ENCODE measurements around the gene PIK3AP1. TPM values are rescaled to one million over a fixed set of nuclear protein-coding genes. Genes with fewer than 3 reads are reported as not detected.

The PIK3AP1 gene
- total and polyA plus RNA-seq, 7 donors, result 6.1 to 22.0 (median 10.0) TPM

DNA sequence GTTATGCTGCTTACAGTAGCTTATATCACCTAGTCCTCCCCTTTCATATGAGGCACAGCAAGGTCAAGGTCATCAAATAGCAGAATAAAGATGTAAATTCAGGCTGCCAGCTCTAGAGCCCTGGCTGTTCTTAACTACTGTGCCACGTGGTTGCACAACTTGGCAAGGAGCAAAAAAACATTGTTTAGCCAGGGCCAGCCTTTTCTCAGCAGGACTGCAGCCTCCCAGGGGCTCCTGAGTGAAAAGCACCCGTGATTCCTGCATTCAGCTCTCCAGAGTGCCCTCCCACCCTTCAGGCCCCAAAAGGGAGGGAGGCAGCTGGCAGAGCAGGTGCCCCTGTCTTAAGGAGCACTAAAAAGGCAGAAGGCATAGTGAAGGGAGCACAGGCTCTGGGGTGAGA, 101.7 kb downstream of the PIK3AP1 start:
- intact Hi-C loops (cut with DNase I), result loop anchor here (2.0 kb wide), 1 partner anchor 32 kb away; the partner anchor contains the start of gene TM9SF3
- Histone ChIP-seq H3K4me3 (no peak overlapping the region), H3K27me3 (no peaks in the 10 kb centered on the region), H3K4me1 (peaks cover 0 to 28% (median 21%) of the 10 kb centered on the region in 4 donors), H3K27ac (peak overlapping the region in 3 of 4 donors; percentile 66 to 73 (median 67)), H3K36me3 (no peaks in the 10 kb centered on the region), H3K9me3 (no peaks in the 10 kb centered on the region)
- DNase-seq, result peak; percentile 75
- TF ChIP-seq, protein P1, sequence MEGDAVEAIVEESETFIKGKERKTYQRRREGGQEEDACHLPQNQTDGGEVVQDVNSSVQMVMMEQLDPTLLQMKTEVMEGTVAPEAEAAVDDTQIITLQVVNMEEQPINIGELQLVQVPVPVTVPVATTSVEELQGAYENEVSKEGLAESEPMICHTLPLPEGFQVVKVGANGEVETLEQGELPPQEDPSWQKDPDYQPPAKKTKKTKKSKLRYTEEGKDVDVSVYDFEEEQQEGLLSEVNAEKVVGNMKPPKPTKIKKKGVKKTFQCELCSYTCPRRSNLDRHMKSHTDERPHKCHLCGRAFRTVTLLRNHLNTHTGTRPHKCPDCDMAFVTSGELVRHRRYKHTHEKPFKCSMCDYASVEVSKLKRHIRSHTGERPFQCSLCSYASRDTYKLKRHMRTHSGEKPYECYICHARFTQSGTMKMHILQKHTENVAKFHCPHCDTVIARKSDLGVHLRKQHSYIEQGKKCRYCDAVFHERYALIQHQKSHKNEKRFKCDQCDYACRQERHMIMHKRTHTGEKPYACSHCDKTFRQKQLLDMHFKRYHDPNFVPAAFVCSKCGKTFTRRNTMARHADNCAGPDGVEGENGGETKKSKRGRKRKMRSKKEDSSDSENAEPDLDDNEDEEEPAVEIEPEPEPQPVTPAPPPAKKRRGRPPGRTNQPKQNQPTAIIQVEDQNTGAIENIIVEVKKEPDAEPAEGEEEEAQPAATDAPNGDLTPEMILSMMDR (IDR thresholded peaks at IDR 0.05), result no peak
- peak in 1 of 4 donors; percentile 13 for TF ChIP-seq POLR2AphosphoS5 (IDR thresholded peaks at IDR 0.05)
- 12 to 51% methylated on average over 2 of the region's 2 CpGs for WGBS, 2 donors

DNA sequence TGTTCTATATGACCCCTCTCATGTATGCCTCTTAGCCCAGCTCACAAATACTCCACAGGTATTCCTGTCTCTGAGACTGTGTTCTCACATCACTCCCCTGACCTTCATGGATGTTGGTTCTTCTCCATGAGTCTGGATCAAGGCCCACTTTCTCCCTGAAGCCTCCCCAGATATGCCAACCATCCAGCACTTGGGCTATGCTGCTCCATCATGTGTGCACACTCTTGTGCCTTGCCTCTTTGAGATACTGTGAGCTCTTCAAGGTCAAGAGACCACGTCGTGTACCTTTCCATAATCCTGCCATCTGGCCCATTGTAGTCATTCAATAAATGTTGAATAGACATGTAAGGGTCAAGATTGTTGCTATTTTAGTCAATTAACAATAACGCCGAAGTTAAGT, 103.4 kb downstream of the PIK3AP1 start:
- no peaks in the 10 kb centered on the region for H3K36me3 ChIP-seq
- H3K4me3 ChIP-seq, result no peak overlapping the region
- H3K9me3 ChIP-seq, result no peaks in the 10 kb centered on the region
- intact Hi-C loops (cut with DNase I), result no loop called here
- peaks cover 0 to 28% (median 21%) of the 10 kb centered on the region in 4 donors for H3K4me1 ChIP-seq
- H3K27ac ChIP-seq, result no peak overlapping the region
- no peaks in the 10 kb centered on the region for H3K27me3 ChIP-seq
- 81 to 85% methylated on average over 4 of the region's 4 CpGs for WGBS, 2 donors
- TF ChIP-seq POLR2A (IDR thresholded peaks at IDR 0.05) (no peak), POLR2AphosphoS5 (IDR thresholded peaks at IDR 0.05) (no peak), EP300 (IDR thresholded peaks at IDR 0.05) (no peak)
- TF ChIP-seq, protein P1 (IDR thresholded peaks at IDR 0.05), result no peak
- DNase-seq, result no peak

DNA sequence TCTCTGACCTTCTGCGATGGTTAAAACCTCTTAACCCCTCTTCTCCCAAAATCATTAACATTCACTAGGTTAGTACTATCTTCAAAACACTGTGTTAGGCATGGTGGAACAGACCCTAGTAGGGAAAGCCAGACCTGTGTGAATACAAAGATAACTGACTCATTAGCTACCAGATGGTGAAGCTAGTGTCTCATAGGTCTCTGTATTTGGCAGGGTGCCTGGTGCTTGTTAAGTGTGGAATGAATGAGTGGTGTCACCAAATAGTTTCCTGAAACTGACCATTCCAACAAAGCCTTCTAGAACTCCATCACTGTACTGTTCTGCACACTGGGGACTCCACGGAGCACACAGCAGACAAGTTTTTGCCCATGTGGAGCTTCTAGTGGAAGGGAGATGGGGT, 105.8 kb downstream of the PIK3AP1 start:
- Histone ChIP-seq H3K27ac (no peak overlapping the region), H3K9me3 (no peaks in the 10 kb centered on the region), H3K27me3 (no peaks in the 10 kb centered on the region), H3K36me3 (no peaks in the 10 kb centered on the region), H3K4me3 (no peak overlapping the region), H3K4me1 (peaks cover 0 to 18% (median 11%) of the 10 kb centered on the region in 4 donors)
- TF ChIP-seq EP300 (IDR thresholded peaks at IDR 0.05), result no peak
- no peak for TF ChIP-seq POLR2AphosphoS5 (IDR thresholded peaks at IDR 0.05)
- TF ChIP-seq, protein P1 (IDR thresholded peaks at IDR 0.05), result no peak
- no peak for TF ChIP-seq POLR2A (IDR thresholded peaks at IDR 0.05)
- 85 to 88% methylated on average over 2 of the region's 2 CpGs for WGBS, 2 donors
- intact Hi-C loops (cut with DNase I), result no loop called here
- no peak for DNase-seq

DNA sequence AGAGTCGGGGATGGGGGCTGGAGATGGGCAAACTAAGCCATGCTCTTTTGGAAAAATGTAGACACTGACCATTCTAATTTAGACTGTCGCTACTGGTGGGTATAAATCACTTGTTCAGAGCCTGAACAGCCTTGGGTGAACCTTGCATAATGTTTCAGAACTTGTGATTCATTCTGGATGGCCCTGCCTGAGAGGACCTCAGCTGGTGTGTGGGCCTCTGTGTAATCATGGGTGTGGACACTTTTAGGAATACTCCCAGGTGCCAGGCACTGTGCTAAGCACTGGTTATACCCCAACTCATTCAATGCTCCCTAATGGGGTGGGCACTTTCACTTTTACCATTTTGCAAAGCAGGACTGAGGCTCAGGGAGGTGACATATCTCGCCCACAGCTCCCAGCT, 106.7 kb downstream of the PIK3AP1 start:
- Histone ChIP-seq H3K4me3 (no peak overlapping the region), H3K27me3 (no peaks in the 10 kb centered on the region), H3K27ac (no peak overlapping the region), H3K36me3 (no peaks in the 10 kb centered on the region), H3K9me3 (no peaks in the 10 kb centered on the region), H3K4me1 (peaks cover 0 to 8% (median 2%) of the 10 kb centered on the region in 4 donors)
- no peak for DNase-seq
- 90 to 91% methylated on average over 3 of the region's 3 CpGs for WGBS, 2 donors
- TF ChIP-seq POLR2AphosphoS5 (IDR thresholded peaks at IDR 0.05), result no peak
- TF ChIP-seq EP300 (IDR thresholded peaks at IDR 0.05), result no peak
- no peak for TF ChIP-seq POLR2A (IDR thresholded peaks at IDR 0.05)
- TF ChIP-seq, protein P1 (IDR thresholded peaks at IDR 0.05), result no peak
- intact Hi-C loops (cut with DNase I), result no loop called here
